ENCODE results near the gene UPF2. TPM values are rescaled to one million over a fixed set of nuclear protein-coding genes. Genes with fewer than 3 reads are reported as not detected.
"Not testable (repeated sequence)": the region's sequence is repeated elsewhere in the genome, so short reads cannot be mapped to it uniquely, and the experiment has no call there.

UPF2 gene
- total RNA-seq, 1 donor from 2014 or later, result 11.3 TPM

DNA sequence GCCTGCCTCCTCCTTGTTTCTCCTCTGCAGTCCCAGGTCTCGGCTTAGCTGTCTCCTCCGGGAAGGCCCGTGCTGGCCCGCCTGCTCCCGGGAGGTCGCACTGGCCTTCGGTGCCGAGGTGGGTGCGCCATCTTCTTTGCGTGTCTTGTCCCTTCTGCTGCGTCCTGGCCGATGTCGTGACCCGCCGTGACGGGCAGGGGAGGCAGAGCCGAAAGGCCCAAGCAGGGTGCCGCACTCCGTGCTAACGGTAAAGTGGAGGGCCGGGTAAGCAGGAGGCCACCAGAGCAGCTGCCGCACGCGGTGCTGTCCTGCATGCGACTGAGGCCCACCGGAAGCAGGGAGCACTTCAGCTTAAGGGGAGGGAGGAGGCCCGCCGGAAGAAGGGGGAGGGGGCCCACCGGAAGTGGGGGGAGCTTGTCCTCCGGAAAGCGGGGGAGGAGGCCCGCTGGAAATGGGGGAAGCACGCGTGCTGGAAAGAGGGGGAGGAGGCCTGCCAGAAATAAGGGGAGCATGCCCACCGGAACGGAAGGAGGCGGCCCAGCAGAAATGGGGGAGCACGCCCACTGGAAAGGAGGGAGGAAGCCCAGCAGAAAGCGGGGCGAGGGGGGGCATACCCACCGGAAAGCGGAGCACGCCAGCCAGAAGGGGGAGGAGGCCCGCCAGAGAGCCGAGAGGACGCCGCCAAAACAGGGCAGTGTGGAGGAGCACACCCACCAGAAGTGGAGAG lies 148.1 kb downstream of the UPF2 start:
- no peak overlapping the region for H3K4me3 ChIP-seq (ENCODE audit: low read depth, low read length)
- TF ChIP-seq CTCF (conservative IDR thresholded peaks at IDR 0.05; ENCODE audit: low read depth, low read length), result no peak
- no peak for DNase-seq (ENCODE audit: low read depth)

- DNase-seq (ENCODE audit: low read depth), result no peak
- no peak overlapping the region for H3K4me3 ChIP-seq (ENCODE audit: low read depth, low read length)
- TF ChIP-seq CTCF (conservative IDR thresholded peaks at IDR 0.05; ENCODE audit: low read depth, low read length), result no peak
Observed at GRCh38 chr10:11893749-11894278, 148.8 kb downstream of the UPF2 start.

DNA sequence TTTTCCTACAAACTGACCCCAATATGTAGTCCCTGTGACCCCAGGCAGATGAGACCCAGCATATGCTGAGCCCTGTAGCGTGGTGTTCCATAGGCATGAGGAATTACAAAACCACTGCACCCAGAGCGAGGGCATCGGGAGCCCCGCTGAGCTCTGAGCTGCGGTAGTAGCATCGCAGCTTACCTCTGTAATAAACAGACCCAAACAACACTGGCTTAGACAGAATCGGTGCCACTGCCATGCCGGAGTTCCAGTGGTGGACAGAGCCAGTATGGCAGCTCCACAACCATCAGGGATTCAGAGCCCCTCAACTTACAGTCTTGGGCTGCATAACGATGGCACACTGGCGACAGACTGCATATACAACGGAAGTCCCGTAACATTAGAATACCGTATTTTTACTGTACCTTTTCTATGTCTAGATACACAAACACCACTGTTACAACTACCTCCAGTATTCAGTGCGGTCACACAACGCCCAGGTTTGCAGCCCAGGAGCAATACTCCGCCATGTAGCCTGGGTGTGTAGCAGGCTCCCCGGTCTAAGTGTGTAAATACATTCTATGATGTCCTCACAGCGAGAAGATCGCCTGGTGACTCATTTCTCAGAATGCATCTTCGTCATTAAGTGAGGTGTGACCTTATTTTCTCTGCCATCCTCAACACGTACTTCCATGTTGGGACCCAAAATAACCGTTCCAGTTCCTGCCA lies 150.7 kb downstream of the UPF2 start:
- TF ChIP-seq CTCF (conservative IDR thresholded peaks at IDR 0.05; ENCODE audit: low read depth, low read length), result no peak
- DNase-seq (ENCODE audit: low read depth), result no peak

GRCh38 chr10:11889263-11889662 lies 153.3 kb downstream of the UPF2 start:
- not testable (repeated sequence) for H3K4me3 ChIP-seq (ENCODE audit: low read depth, low read length); DNase-seq (ENCODE audit: low read depth)

More for the DNA sequence above, 150.7 kb downstream of the UPF2 start:
- H3K4me3 ChIP-seq (ENCODE audit: low read depth, low read length), result no peak overlapping the region

GRCh38 chr10:11887381-11888227 lies 155.0 kb downstream of the UPF2 start:
- no peak for TF ChIP-seq CTCF (conservative IDR thresholded peaks at IDR 0.05; ENCODE audit: low read depth, low read length)
- no peak for DNase-seq (ENCODE audit: low read depth)
- H3K4me3 ChIP-seq (ENCODE audit: low read depth, low read length), result no peak overlapping the region

DNA sequence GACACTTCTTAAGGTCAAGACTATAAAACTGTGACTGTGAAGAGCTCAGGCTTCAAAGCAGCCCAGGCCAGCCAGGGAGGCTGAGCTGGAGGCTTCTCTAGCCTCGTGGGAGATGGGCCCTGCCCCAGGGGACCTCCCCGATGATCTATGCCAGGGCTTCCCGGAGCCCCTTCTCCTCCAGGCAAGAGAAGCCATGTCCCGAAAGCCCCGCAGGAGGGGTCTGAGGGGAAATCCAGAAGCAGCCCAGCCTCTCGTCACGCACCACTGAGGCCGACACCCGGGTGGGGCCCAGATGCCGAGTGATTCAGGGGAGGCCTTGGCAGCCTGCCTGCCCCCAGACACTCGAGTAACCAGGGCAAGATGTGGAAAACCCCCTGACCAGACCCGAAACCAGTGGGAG lies 155.8 kb downstream of the UPF2 start:
- TF ChIP-seq CTCF (conservative IDR thresholded peaks at IDR 0.05; ENCODE audit: low read depth, low read length), result no peak

GRCh38 chr10:11886138-11886474 lies 156.5 kb downstream of the UPF2 start:
- TF ChIP-seq CTCF (conservative IDR thresholded peaks at IDR 0.05; ENCODE audit: low read depth, low read length), result no peak
- no peak for DNase-seq (ENCODE audit: low read depth)
- H3K4me3 ChIP-seq (ENCODE audit: low read depth, low read length), result no peak overlapping the region

More for the DNA sequence above, 155.8 kb downstream of the UPF2 start:
- H3K4me3 ChIP-seq (ENCODE audit: low read depth, low read length), result no peak overlapping the region
- peak; percentile 52 for DNase-seq (ENCODE audit: low read depth)

Data from epithelial cell of proximal tubule (primary cell).